Neural cell (in vitro differentiated cells): ENCODE results near the gene VEGFD. TPM values are rescaled to one million over a fixed set of nuclear protein-coding genes. Genes with fewer than 3 reads are reported as not detected.

ENCODE experiments used
- H2AFZ ChIP-seq: fragments of 200-600, 300-800 bp; sonication (generic), shearing (Covaris generic); 2 replicates; pipeline ENCODE4 v1.6.0; 2014; ENCODE audit warnings: low read depth, mild to moderate bottlenecking, antibody characterized with exemption, low read length, moderate library complexity
- H3F3A ChIP-seq: fragments of 200-600 bp; shearing (Covaris generic); 2 replicates; pipeline ENCODE4 v1.6.1; 2016; ENCODE audit warnings: mild to moderate bottlenecking, moderate library complexity, mixed read lengths, antibody characterized with exemption, low read length; ENCODE audit not compliant: insufficient read depth, poor library complexity, severe bottlenecking
- H3K27ac ChIP-seq: fragments of 200-600, 300-800 bp; sonication (generic), shearing (Covaris generic); 2 replicates; pipeline ENCODE4 v1.5.1; 2014; ENCODE audit warnings: mild to moderate bottlenecking, low read length, moderate library complexity
- H3K27me3 ChIP-seq: fragments of 300-800, 200-600 bp; sonication (generic), shearing (Covaris generic); 2 replicates; pipeline ENCODE4 v1.6.0; 2014; ENCODE audit warnings: mild to moderate bottlenecking, low read depth, low read length, moderate library complexity; ENCODE audit not compliant: insufficient read depth
- H3K36me3 ChIP-seq: fragments of 300-800, 200-600 bp; sonication (generic), shearing (Covaris generic); 2 replicates; pipeline ENCODE4 v1.5.1; 2014; ENCODE audit warnings: mild to moderate bottlenecking, antibody characterized with exemption, low read length, moderate library complexity; ENCODE audit not compliant: insufficient read depth
- H3K4me2 ChIP-seq: fragments of 300-800, 200-600 bp; sonication (generic), shearing (Covaris generic); 2 replicates; pipeline ENCODE4 v1.6.0; 2014; ENCODE audit warnings: mild to moderate bottlenecking, low read length
- H3K4me3 ChIP-seq: fragments of 300-800, 200-600 bp; sonication (generic), shearing (Covaris generic); 2 replicates; pipeline ENCODE4 v1.5.1; 2014; ENCODE audit warnings: mild to moderate bottlenecking, low read length, moderate library complexity
- H3K79me2 ChIP-seq: fragments of 200-600 bp; shearing (Covaris generic); replicated peaks from 2 replicates; pipeline ENCODE4 v1.6.0; 2014; ENCODE audit warnings: mild to moderate bottlenecking, low read length, moderate library complexity; ENCODE audit not compliant: insufficient read depth
- H3K9ac ChIP-seq: fragments of 300-800, 200-600 bp; sonication (generic), shearing (Covaris generic); 2 replicates; pipeline ENCODE4 v1.6.1; 2016; ENCODE audit warnings: mild to moderate bottlenecking, low read length, mixed read lengths
- H3K9me2 ChIP-seq: fragments of 200-600 bp; shearing (Covaris generic); 2 replicates; pipeline ENCODE4 v1.6.1; 2016; ENCODE audit warnings: mild to moderate bottlenecking, low read length, mixed read lengths; ENCODE audit not compliant: insufficient read depth
- H3K9me3 ChIP-seq: fragments of 200-600, 300-800 bp; sonication (generic), shearing (Covaris generic); 2 replicates; pipeline ENCODE4 v1.6.1; 2016; ENCODE audit warnings: mild to moderate bottlenecking, mixed run types, low read length, moderate library complexity, mixed read lengths
- H4K20me1 ChIP-seq: fragments of 200-600 bp; shearing (Covaris generic); 2 replicates; pipeline ENCODE4 v1.6.1; 2016; ENCODE audit warnings: mild to moderate bottlenecking, mixed run types; ENCODE audit not compliant: insufficient read depth
- EP300 ChIP-seq: fragments of 450-650 bp; conservative IDR thresholded peaks from 2 replicates; pipeline ENCODE4 v1.6.1; 2014; ENCODE audit warnings: antibody characterized with exemption, mild to moderate bottlenecking, moderate library complexity; ENCODE audit not compliant: poor library complexity, severe bottlenecking
- EZH2 ChIP-seq: fragments of 200-600, 300-800 bp; shearing (Covaris generic), sonication (generic); IDR thresholded peaks from 2 replicates; pipeline ENCODE4 v1.6.1; 2014; ENCODE audit warnings: antibody characterized with exemption, low read length, borderline replicate concordance, mild to moderate bottlenecking; ENCODE audit not compliant: insufficient read depth, poor library complexity, severe bottlenecking
- MXI1 ChIP-seq: fragments of 450-650 bp; conservative IDR thresholded peaks from 2 replicates; pipeline ENCODE4 v1.6.1; 2014; ENCODE audit warnings: antibody characterized with exemption, mild to moderate bottlenecking; ENCODE audit not compliant: poor library complexity, severe bottlenecking
- POLR2AphosphoS5 ChIP-seq: IDR thresholded peaks from 2 replicates; pipeline ENCODE4 v1.6.1; 2012
- RAD21 ChIP-seq: fragments of 450-650 bp; conservative IDR thresholded peaks from 2 replicates; pipeline ENCODE4 v1.6.1; 2014; ENCODE audit warnings: antibody characterized with exemption, mild to moderate bottlenecking, moderate library complexity
- SMC3 ChIP-seq: fragments of 450-650 bp; conservative IDR thresholded peaks from 2 replicates; pipeline ENCODE4 v1.6.1; 2014; ENCODE audit warnings: antibody characterized with exemption, mild to moderate bottlenecking, moderate library complexity; ENCODE audit not compliant: poor library complexity
- TAF1 ChIP-seq: IDR thresholded peaks from 2 replicates; pipeline ENCODE4 v1.6.1; 2012; ENCODE audit warnings: low read depth
- polyA plus RNA-seq: library from polyadenylated mRNA; depleted of rRNA; stranded (reverse); fragments of >200 nt; gene quantifications from 2 replicates; pipeline ENCODE4 v1.2.3, GENCODE V29; 2014
- TF ChIP-seq, protein P1 (sequence below): IDR thresholded peaks from 2 replicates; pipeline ENCODE4 v1.6.1; 2012; ENCODE audit warnings: borderline replicate concordance
- TF ChIP-seq, protein P2 (sequence below): fragments of 450-650 bp; IDR thresholded peaks from 2 replicates; pipeline ENCODE4 v1.5.1; 2014; ENCODE audit warnings: antibody characterized with exemption, mild to moderate bottlenecking, moderate library complexity; ENCODE audit not compliant: poor library complexity, severe bottlenecking

Gene VEGFD
- polyA plus RNA-seq, 1 donor from 2014 or later: not detected

DNA sequence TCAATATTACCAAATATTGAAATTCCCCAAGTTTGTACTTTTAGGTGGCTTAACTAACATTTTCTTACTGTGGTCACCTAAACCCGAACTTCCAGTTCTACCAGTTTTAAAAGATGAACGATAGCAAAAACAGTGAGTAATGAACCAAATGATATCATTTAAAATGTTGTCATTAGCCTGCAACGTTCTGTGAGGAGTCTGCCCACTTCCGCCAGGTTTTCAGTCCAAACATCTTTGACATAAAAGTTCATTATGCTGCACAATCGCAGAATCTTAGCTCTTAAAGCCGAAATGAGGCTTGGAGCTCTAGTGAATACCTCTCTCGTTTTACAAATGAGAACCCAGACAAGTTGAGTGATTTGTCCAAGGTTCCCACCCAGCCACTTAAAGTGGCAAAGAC, 49.7 kb downstream of the VEGFD start:
- no peak overlapping the region for H3K27ac ChIP-seq

DNA sequence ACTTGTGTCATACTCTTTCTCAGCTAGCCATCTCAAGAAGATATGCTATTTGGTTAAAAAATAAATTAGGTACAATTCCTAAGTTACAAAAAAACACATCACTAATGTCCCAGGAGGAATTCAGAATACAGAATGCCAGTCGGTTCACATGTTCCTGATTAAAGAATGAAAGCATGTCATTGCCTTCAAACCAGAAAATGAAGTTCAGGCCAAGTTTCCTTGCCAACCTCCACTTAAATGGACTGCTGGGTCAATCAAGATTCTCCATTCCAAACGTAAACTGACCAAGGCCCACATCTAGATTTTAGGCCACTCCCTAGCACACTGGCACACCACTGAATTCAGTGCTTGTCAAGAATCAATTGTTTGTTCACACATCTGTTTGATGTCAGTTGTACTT, 55.4 kb downstream of the VEGFD start:
- no peaks in the 10 kb centered on the region for H3F3A ChIP-seq
- H3K79me2 ChIP-seq: no peaks in the 10 kb centered on the region
- no peak overlapping the region for H3K4me2 ChIP-seq
- H3K27ac ChIP-seq: no peak overlapping the region
- H3K27me3 ChIP-seq: no peaks in the 10 kb centered on the region
- no peaks in the 10 kb centered on the region for H3K9me2 ChIP-seq
- no peaks in the 10 kb centered on the region for H3K9me3 ChIP-seq
- no peak overlapping the region for H2AFZ ChIP-seq
- no peak for TF ChIP-seq MXI1
- TF ChIP-seq EP300: no peak
- TF ChIP-seq, protein P1, sequence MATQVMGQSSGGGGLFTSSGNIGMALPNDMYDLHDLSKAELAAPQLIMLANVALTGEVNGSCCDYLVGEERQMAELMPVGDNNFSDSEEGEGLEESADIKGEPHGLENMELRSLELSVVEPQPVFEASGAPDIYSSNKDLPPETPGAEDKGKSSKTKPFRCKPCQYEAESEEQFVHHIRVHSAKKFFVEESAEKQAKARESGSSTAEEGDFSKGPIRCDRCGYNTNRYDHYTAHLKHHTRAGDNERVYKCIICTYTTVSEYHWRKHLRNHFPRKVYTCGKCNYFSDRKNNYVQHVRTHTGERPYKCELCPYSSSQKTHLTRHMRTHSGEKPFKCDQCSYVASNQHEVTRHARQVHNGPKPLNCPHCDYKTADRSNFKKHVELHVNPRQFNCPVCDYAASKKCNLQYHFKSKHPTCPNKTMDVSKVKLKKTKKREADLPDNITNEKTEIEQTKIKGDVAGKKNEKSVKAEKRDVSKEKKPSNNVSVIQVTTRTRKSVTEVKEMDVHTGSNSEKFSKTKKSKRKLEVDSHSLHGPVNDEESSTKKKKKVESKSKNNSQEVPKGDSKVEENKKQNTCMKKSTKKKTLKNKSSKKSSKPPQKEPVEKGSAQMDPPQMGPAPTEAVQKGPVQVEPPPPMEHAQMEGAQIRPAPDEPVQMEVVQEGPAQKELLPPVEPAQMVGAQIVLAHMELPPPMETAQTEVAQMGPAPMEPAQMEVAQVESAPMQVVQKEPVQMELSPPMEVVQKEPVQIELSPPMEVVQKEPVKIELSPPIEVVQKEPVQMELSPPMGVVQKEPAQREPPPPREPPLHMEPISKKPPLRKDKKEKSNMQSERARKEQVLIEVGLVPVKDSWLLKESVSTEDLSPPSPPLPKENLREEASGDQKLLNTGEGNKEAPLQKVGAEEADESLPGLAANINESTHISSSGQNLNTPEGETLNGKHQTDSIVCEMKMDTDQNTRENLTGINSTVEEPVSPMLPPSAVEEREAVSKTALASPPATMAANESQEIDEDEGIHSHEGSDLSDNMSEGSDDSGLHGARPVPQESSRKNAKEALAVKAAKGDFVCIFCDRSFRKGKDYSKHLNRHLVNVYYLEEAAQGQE: no peak
- TF ChIP-seq EZH2: no peak
- no peak for TF ChIP-seq POLR2AphosphoS5
- no peak for TF ChIP-seq SMC3
- TF ChIP-seq RAD21: no peak
- TF ChIP-seq, protein P2, sequence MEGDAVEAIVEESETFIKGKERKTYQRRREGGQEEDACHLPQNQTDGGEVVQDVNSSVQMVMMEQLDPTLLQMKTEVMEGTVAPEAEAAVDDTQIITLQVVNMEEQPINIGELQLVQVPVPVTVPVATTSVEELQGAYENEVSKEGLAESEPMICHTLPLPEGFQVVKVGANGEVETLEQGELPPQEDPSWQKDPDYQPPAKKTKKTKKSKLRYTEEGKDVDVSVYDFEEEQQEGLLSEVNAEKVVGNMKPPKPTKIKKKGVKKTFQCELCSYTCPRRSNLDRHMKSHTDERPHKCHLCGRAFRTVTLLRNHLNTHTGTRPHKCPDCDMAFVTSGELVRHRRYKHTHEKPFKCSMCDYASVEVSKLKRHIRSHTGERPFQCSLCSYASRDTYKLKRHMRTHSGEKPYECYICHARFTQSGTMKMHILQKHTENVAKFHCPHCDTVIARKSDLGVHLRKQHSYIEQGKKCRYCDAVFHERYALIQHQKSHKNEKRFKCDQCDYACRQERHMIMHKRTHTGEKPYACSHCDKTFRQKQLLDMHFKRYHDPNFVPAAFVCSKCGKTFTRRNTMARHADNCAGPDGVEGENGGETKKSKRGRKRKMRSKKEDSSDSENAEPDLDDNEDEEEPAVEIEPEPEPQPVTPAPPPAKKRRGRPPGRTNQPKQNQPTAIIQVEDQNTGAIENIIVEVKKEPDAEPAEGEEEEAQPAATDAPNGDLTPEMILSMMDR: no peak
- TF ChIP-seq TAF1: no peak
- H3K9ac ChIP-seq: no peak overlapping the region
- H3K4me3 ChIP-seq: no peak overlapping the region
- no peaks in the 10 kb centered on the region for H4K20me1 ChIP-seq
- no peaks in the 10 kb centered on the region for H3K36me3 ChIP-seq

More for the DNA sequence above, 49.7 kb downstream of the VEGFD start:
- Histone ChIP-seq H3K4me2 (peak overlapping the region; percentile 62), H3K36me3 (no peaks in the 10 kb centered on the region), H3K9ac (peak overlapping the region; percentile 73), H4K20me1 (no peaks in the 10 kb centered on the region), H3K27me3 (no peaks in the 10 kb centered on the region), H2AFZ (no peak overlapping the region), H3K9me2 (no peaks in the 10 kb centered on the region), H3F3A (no peaks in the 10 kb centered on the region), H3K9me3 (no peaks in the 10 kb centered on the region), H3K79me2 (peaks cover 5% of the 10 kb centered on the region), H3K4me3 (peak overlapping the region; percentile 81)
- TF ChIP-seq, protein P2: no peak
- TF ChIP-seq EP300: no peak
- no peak for TF ChIP-seq MXI1
- no peak for TF ChIP-seq EZH2
- no peak for TF ChIP-seq POLR2AphosphoS5
- TF ChIP-seq RAD21: no peak
- no peak for TF ChIP-seq TAF1
